Measurements from ENCODE around the gene UNCX. TPM values are rescaled to one million over a fixed set of nuclear protein-coding genes. Genes with fewer than 3 reads are reported as not detected.
"Not testable (repeated sequence)": the region's sequence is repeated elsewhere in the genome, so short reads cannot be mapped to it uniquely, and the experiment has no call there.

Gene UNCX
- total RNA-seq, 2 experiments from 2014 or later = not detected

GRCh38 chr7:1278543-1278942 is 45.9 kb downstream of the UNCX start:
- no peaks in the 10 kb centered on the region for H3K4me1 Mint-ChIP-seq
- no peaks in the 10 kb centered on the region for H3K27me3 Mint-ChIP-seq
- ChIA-PET POLR2A (no interaction called here), CTCF (no interaction called here)
- no peak for DNase-seq
- H3K9me3 Mint-ChIP-seq = peaks cover 6% of the 10 kb centered on the region
- H3K4me3 Mint-ChIP-seq = no peak overlapping the region
- no peak overlapping the region for H3K27ac Mint-ChIP-seq
- no peaks in the 10 kb centered on the region for H3K36me3 Mint-ChIP-seq (ENCODE audit: low read depth)

- H3K27ac Mint-ChIP-seq = no peak overlapping the region
- H3K27me3 Mint-ChIP-seq = no peaks in the 10 kb centered on the region
- H3K9me3 Mint-ChIP-seq = peaks cover 6% of the 10 kb centered on the region
- no peaks in the 10 kb centered on the region for H3K4me1 Mint-ChIP-seq
- H3K4me3 Mint-ChIP-seq = no peak overlapping the region
- ChIA-PET CTCF (no interaction called here), POLR2A (no interaction called here)
- no peaks in the 10 kb centered on the region for H3K36me3 Mint-ChIP-seq (ENCODE audit: low read depth)
- no peak for DNase-seq
Measured at GRCh38 chr7:1279041-1279440, 46.4 kb downstream of the UNCX start.

GRCh38 chr7:1279895-1280294 is 47.2 kb downstream of the UNCX start:
- CTCF ChIA-PET; H3K4me3 Mint-ChIP-seq; H3K9me3 Mint-ChIP-seq; DNase-seq; H3K27ac Mint-ChIP-seq; H3K36me3 Mint-ChIP-seq (ENCODE audit: low read depth); POLR2A ChIA-PET; H3K4me1 Mint-ChIP-seq; H3K27me3 Mint-ChIP-seq: not testable (repeated sequence)

- no peaks in the 10 kb centered on the region for H3K4me1 Mint-ChIP-seq
- H3K27ac Mint-ChIP-seq = no peak overlapping the region
- H3K9me3 Mint-ChIP-seq = peaks cover 6% of the 10 kb centered on the region
- no peaks in the 10 kb centered on the region for H3K27me3 Mint-ChIP-seq
- H3K4me3 Mint-ChIP-seq = no peak overlapping the region
- ChIA-PET POLR2A (no interaction called here), CTCF (no interaction called here)
- no peaks in the 10 kb centered on the region for H3K36me3 Mint-ChIP-seq (ENCODE audit: low read depth)
- DNase-seq = no peak
Measured at GRCh38 chr7:1281068-1281467, 48.4 kb downstream of the UNCX start.

- Mint-ChIP-seq H3K27ac (no peak overlapping the region), H3K27me3 (no peaks in the 10 kb centered on the region), H3K4me3 (no peak overlapping the region), H3K36me3 (ENCODE audit: low read depth) (no peaks in the 10 kb centered on the region), H3K4me1 (no peaks in the 10 kb centered on the region), H3K9me3 (peaks cover 6% of the 10 kb centered on the region)
- ChIA-PET CTCF (no interaction called here), POLR2A (no interaction called here)
- no peak for DNase-seq
Measured at GRCh38 chr7:1282679-1283078, 50.0 kb downstream of the UNCX start.

- ChIA-PET CTCF (no interaction called here), POLR2A (no interaction called here)
- Mint-ChIP-seq H3K27me3 (no peaks in the 10 kb centered on the region), H3K36me3 (ENCODE audit: low read depth) (no peaks in the 10 kb centered on the region), H3K27ac (no peak overlapping the region), H3K9me3 (peaks cover 6% of the 10 kb centered on the region), H3K4me3 (no peak overlapping the region), H3K4me1 (no peaks in the 10 kb centered on the region)
- DNase-seq = no peak
Measured at GRCh38 chr7:1283337-1283736, 50.7 kb downstream of the UNCX start.

- no peaks in the 10 kb centered on the region for H3K27me3 Mint-ChIP-seq
- no peak overlapping the region for H3K27ac Mint-ChIP-seq
- no peaks in the 10 kb centered on the region for H3K4me1 Mint-ChIP-seq
- no peaks in the 10 kb centered on the region for H3K36me3 Mint-ChIP-seq (ENCODE audit: low read depth)
- ChIA-PET CTCF (no interaction called here), POLR2A (no interaction called here)
- no peak for DNase-seq
- no peak overlapping the region for H3K4me3 Mint-ChIP-seq
- peaks cover 6% of the 10 kb centered on the region for H3K9me3 Mint-ChIP-seq
Measured at GRCh38 chr7:1283941-1284742, 51.5 kb downstream of the UNCX start.

- H3K4me3 Mint-ChIP-seq = no peak overlapping the region
- no peaks in the 10 kb centered on the region for H3K4me1 Mint-ChIP-seq
- CTCF ChIA-PET = interaction anchor here (0.6 kb wide), 1 partner anchor 90 kb away, joined by 4 read pairs; no protein-coding TSS in a partner anchor
- no peak overlapping the region for H3K27ac Mint-ChIP-seq
- peaks cover 4% of the 10 kb centered on the region for H3K27me3 Mint-ChIP-seq
- H3K36me3 Mint-ChIP-seq (ENCODE audit: low read depth) = no peaks in the 10 kb centered on the region
- DNase-seq = no peak
- POLR2A ChIA-PET = no interaction called here
- peaks cover 5% of the 10 kb centered on the region for H3K9me3 Mint-ChIP-seq
Measured at GRCh38 chr7:1284743-1285458, 52.2 kb downstream of the UNCX start.

- Mint-ChIP-seq H3K27me3 (peaks cover 12% of the 10 kb centered on the region), H3K4me1 (peaks cover 4% of the 10 kb centered on the region), H3K36me3 (ENCODE audit: low read depth) (no peaks in the 10 kb centered on the region), H3K27ac (no peak overlapping the region), H3K4me3 (no peak overlapping the region), H3K9me3 (no peaks in the 10 kb centered on the region)
- ChIA-PET POLR2A (no interaction called here), CTCF (no interaction called here)
- no peak for DNase-seq
Measured at GRCh38 chr7:1285556-1286301, 53.1 kb downstream of the UNCX start.

Other genes with a start within 250 kb of the UNCX start
- not detected for gene CYP2W1, start 249.7 kb upstream of the UNCX start, total RNA-seq
- gene GPR146, start 188.3 kb upstream of the UNCX start, total RNA-seq = 10 to 100 TPM; 13.3 to 13.8 TPM
- under 1 TPM in 1 of 2 experiments, not detected in 1; 0.08 TPM for gene GPER1, start 144.8 kb upstream of the UNCX start, total RNA-seq
- 10 to 100 TPM; 23.3 to 24.0 TPM for gene ZFAND2A, start 72.7 kb upstream of the UNCX start, total RNA-seq
- 1 to 10 TPM; 2.1 to 2.7 TPM for gene MICALL2, start 226.6 kb downstream of the UNCX start, total RNA-seq

Data from activated CD4-positive, alpha-beta T cell treated with anti-CD3 and anti-CD28 coated beads, Interleukin-2, amount 10 ng/mL, durations not matched to agents 7 days and 5 days (primary cell).